Measurements from ENCODE around the gene DPP7. TPM values are rescaled to one million over a fixed set of nuclear protein-coding genes. Genes with fewer than 3 reads are reported as not detected.
A peak's percentile ranks its signal among the peaks of the same experiment; 100 is the strongest.

DPP7 gene
- total and polyA plus RNA-seq, 9 of the 15 experiments (the other 6 are each of a cell fraction or from before 2014, with no cell fraction given) = 0.99 to 365 (median 132) TPM

GRCh38 chr9:137070906-137071275 is 43.6 kb downstream of the DPP7 start (continued):
- peak; percentile 82; the same call in 1 of the 2 replicates for TF ChIP-seq ZNF395 (CRISPR knock-in tag; IDR thresholded peaks at IDR 0.05)
- no peak for TF ChIP-seq PRMT5 (CRISPR knock-in tag; IDR thresholded peaks at IDR 0.05)
- TF ChIP-seq KDM5B (IDR thresholded peaks at IDR 0.05; ENCODE audit: insufficient replicate concordance, low read depth, low read length) = no peak
- TF ChIP-seq SMARCE1 (IDR thresholded peaks at IDR 0.05) = 0 out of 2 replicates have a peak, but pooled peaks have one; percentile 26
- 0 out of 2 replicates have a peak, but pooled peaks have one; percentile 14 for TF ChIP-seq LCOR (CRISPR knock-in tag; IDR thresholded peaks at IDR 0.05)
- peak; percentile 21; the same call in 1 of the 2 replicates for TF ChIP-seq RB1 (IDR thresholded peaks at IDR 0.05; ENCODE audit: low read depth)
- 0 out of 2 replicates have a peak, but pooled peaks have one; percentile 66 for TF ChIP-seq TRIM25 (IDR thresholded peaks at IDR 0.05; ENCODE audit: borderline replicate concordance)
- TF ChIP-seq DPF2 (IDR thresholded peaks at IDR 0.05) = peak; percentile 33
- no peak for TF ChIP-seq FOXA3 (CRISPR knock-in tag; conservative IDR thresholded peaks at IDR 0.05 in 1 of 2, IDR thresholded peaks at IDR 0.05 in 1 of 2)
- 0 out of 2 replicates have a peak, but pooled peaks have one; percentile 8 for TF ChIP-seq POLR2A (conservative IDR thresholded peaks at IDR 0.05)
- no peak for TF ChIP-seq ZNF79 (CRISPR knock-in tag; IDR thresholded peaks at IDR 0.05; ENCODE audit: low read depth)
- TF ChIP-seq TAL1 (IDR thresholded peaks at IDR 0.05) = no peak
- peak; percentile 58; the same call in 1 of the 2 replicates for TF ChIP-seq GABPB1 (CRISPR knock-in tag; IDR thresholded peaks at IDR 0.05)
- TF ChIP-seq STAT5B (CRISPR knock-in tag; IDR thresholded peaks at IDR 0.05) = no peak
- TF ChIP-seq GTF2B (IDR thresholded peaks at IDR 0.05; ENCODE audit: extremely low read depth, insufficient read length) = no peak
- 0 out of 2 replicates have a peak, but pooled peaks have one; percentile 30 for TF ChIP-seq SMARCC2 (IDR thresholded peaks at IDR 0.05; ENCODE audit: low read depth)
- no peak for TF ChIP-seq CREB1 (IDR thresholded peaks at IDR 0.05)
- peak; percentile 62 for TF ChIP-seq CREB1 (CRISPR knock-in tag; IDR thresholded peaks at IDR 0.05)

Data from K562 (cell line).